Measurements from ENCODE around the gene GCN1. TPM values are rescaled to one million over a fixed set of nuclear protein-coding genes. Genes with fewer than 3 reads are reported as not detected.
"Not testable (repeated sequence)": the region's sequence is repeated elsewhere in the genome, so short reads cannot be mapped to it uniquely, and the experiment has no call there.

The GCN1 gene
- total RNA-seq, 1 donor from 2014 or later, result 155 TPM

- no peaks in the 10 kb centered on the region for H3K36me3 Mint-ChIP-seq (ENCODE audit: low read depth)
- ATAC-seq (ENCODE audit: low read depth) (no peak), DNase-seq (no peak)
- CTCF ChIA-PET, result interaction anchor here (0.7 to 3.2 kb wide), 4 partner anchors 9 to 28 kb away, joined by 3 to 20 read pairs (median 6); partner anchors contain the start of gene PXN
- no peak overlapping the region for H3K27ac Mint-ChIP-seq
- POLR2A ChIA-PET, result interaction anchor here (1.5 to 1.6 kb wide), 2 partner anchors 36 to 54 kb away, joined by 4 to 7 read pairs; partner anchors contain the start of genes RNU4-2 and RPLP0
- intact Hi-C loops (cut with micrococcal nuclease), result no loop called here
- no peak for TF ChIP-seq CTCF (IDR thresholded peaks at IDR 0.05)
- H3K4me3 Mint-ChIP-seq, result no peak overlapping the region
- peaks cover 66% of the 10 kb centered on the region for H3K27me3 Mint-ChIP-seq
- H3K4me1 Mint-ChIP-seq, result peaks cover 9% of the 10 kb centered on the region
- no peaks in the 10 kb centered on the region for H3K9me3 Mint-ChIP-seq
Observed at GRCh38 chr12:120237360-120238171, 43.1 kb upstream of the GCN1 start.

- H3K9me3 Mint-ChIP-seq; H3K27ac Mint-ChIP-seq; H3K4me3 Mint-ChIP-seq; H3K36me3 Mint-ChIP-seq (ENCODE audit: low read depth); ATAC-seq (ENCODE audit: low read depth); DNase-seq; intact Hi-C loops (cut with micrococcal nuclease): not testable (repeated sequence)
- ChIA-PET CTCF (interaction anchor here (1.8 to 2.3 kb wide), 3 partner anchors 9 to 26 kb away, joined by 6 to 7 read pairs (median 7); no protein-coding TSS in a partner anchor), POLR2A (interaction anchor here (1.6 kb wide), 1 partner anchor 55 kb away, joined by 7 read pairs; the partner anchor contains the start of gene RNU4-2)
- Mint-ChIP-seq H3K27me3 (peaks cover 63% of the 10 kb centered on the region), H3K4me1 (peaks cover 15% of the 10 kb centered on the region)
Observed at GRCh38 chr12:120236809-120237208, 42.3 kb upstream of the GCN1 start.

GRCh38 chr12:120235369-120236323 is 41.1 kb upstream of the GCN1 start:
- no peak for TF ChIP-seq CTCF (IDR thresholded peaks at IDR 0.05)
- ATAC-seq (ENCODE audit: low read depth) (no peak), DNase-seq (no peak)
- Mint-ChIP-seq H3K4me1 (peaks cover 20% of the 10 kb centered on the region), H3K9me3 (no peaks in the 10 kb centered on the region), H3K27me3 (peaks cover 59% of the 10 kb centered on the region), H3K27ac (no peak overlapping the region), H3K36me3 (ENCODE audit: low read depth) (no peaks in the 10 kb centered on the region), H3K4me3 (no peak overlapping the region)
- intact Hi-C loops (cut with micrococcal nuclease), result no loop called here
- ChIA-PET CTCF (interaction anchor here (1.8 to 2.3 kb wide), 4 partner anchors 8 to 30 kb away, joined by 6 to 7 read pairs (median 6); partner anchors contain the start of gene PXN), POLR2A (interaction anchor here (0.5 to 1.6 kb wide), 5 partner anchors 8 to 58 kb away, joined by 3 to 7 read pairs (median 4); partner anchors contain the start of genes RNU4-1 and RNU4-2)

GRCh38 chr12:120234643-120235368 is 40.3 kb upstream of the GCN1 start:
- Mint-ChIP-seq H3K27me3 (peaks cover 51% of the 10 kb centered on the region), H3K9me3 (no peaks in the 10 kb centered on the region), H3K36me3 (ENCODE audit: low read depth) (no peaks in the 10 kb centered on the region), H3K4me1 (peaks cover 20% of the 10 kb centered on the region), H3K27ac (no peak overlapping the region), H3K4me3 (no peak overlapping the region)
- no peak for DNase-seq
- no peak for TF ChIP-seq CTCF (IDR thresholded peaks at IDR 0.05)
- ChIA-PET CTCF (interaction anchor here (1.8 to 2.3 kb wide), 3 partner anchors 15 to 31 kb away, joined by 6 to 7 read pairs (median 6); partner anchors contain the start of gene PXN), POLR2A (interaction anchor here (0.7 to 1.6 kb wide), 4 partner anchors 9 to 58 kb away, joined by 3 to 7 read pairs (median 5); partner anchors contain the start of genes RNU4-1 and RNU4-2)
- ATAC-seq (ENCODE audit: low read depth), result no peak
- intact Hi-C loops (cut with micrococcal nuclease), result no loop called here
